Smooth muscle cell (in vitro differentiated cells): ENCODE measurements around the gene SUB1. TPM values are rescaled to one million over a fixed set of nuclear protein-coding genes. Genes with fewer than 3 reads are reported as not detected.

Experiments used
- DNase-seq: peaks from one replicate; lab custom pipeline; 2025; ENCODE audit not compliant: unreplicated experiment; lab: John Stamatoyannopoulos, UW
- H2AFZ ChIP-seq: fragments of 200-600 bp; sonication (generic); 2 replicates; pipeline ENCODE4 v1.6.0; 2016; ENCODE audit warnings: antibody characterized with exemption, low read depth, mild to moderate bottlenecking
- H3F3A ChIP-seq: fragments of 200-600 bp; sonication (generic); 2 replicates; pipeline ENCODE4 v1.6.0; 2017; ENCODE audit warnings: antibody characterized with exemption, low read depth
- H3K27ac ChIP-seq: fragments of 200-600 bp; sonication (generic); 2 replicates; pipeline ENCODE4 v1.5.1; 2016; ENCODE audit warnings: low read depth, mild to moderate bottlenecking
- H3K27me3 ChIP-seq: fragments of 200-600 bp; sonication (generic); 2 replicates; pipeline ENCODE4 v1.6.1; 2016; ENCODE audit warnings: low read depth, mild to moderate bottlenecking
- H3K36me3 ChIP-seq: fragments of 200-600 bp; sonication (generic); 2 replicates; pipeline ENCODE4 v1.5.1; 2016; ENCODE audit warnings: low read depth
- H3K4me1 ChIP-seq: fragments of 200-600 bp; sonication (generic); 2 replicates; pipeline ENCODE4 v1.5.1; 2016; ENCODE audit warnings: low read depth
- H3K4me2 ChIP-seq: fragments of 200-600 bp; sonication (generic); 2 replicates; pipeline ENCODE4 v1.6.0; 2016; ENCODE audit warnings: mild to moderate bottlenecking
- H3K4me3 ChIP-seq: fragments of 200-600 bp; sonication (generic); 2 replicates; pipeline ENCODE4 v1.5.1; 2016; ENCODE audit warnings: mild to moderate bottlenecking
- H3K79me2 ChIP-seq: fragments of 200-600 bp; sonication (generic); 2 replicates; pipeline ENCODE4 v1.6.0; 2016; ENCODE audit warnings: low read depth, mild to moderate bottlenecking
- H3K9ac ChIP-seq: fragments of 200-600 bp; sonication (generic); 2 replicates; pipeline ENCODE4 v1.6.0; 2016; ENCODE audit warnings: low read depth
- H3K9me3 ChIP-seq: fragments of 200-600 bp; sonication (generic); replicated peaks from 2 replicates; pipeline ENCODE4 v1.5.1; 2016; ENCODE audit warnings: low read depth
- H4K20me1 ChIP-seq: fragments of 200-600 bp; sonication (generic); 2 replicates; pipeline ENCODE4 v1.6.0; 2016; ENCODE audit warnings: low read depth
- CTCF ChIP-seq: fragments of 200-600 bp; sonication (generic); IDR thresholded peaks from 2 replicates; pipeline ENCODE4 v1.5.1; 2017; ENCODE audit warnings: borderline replicate concordance, mild to moderate bottlenecking, antibody characterized with exemption; ENCODE audit not compliant: insufficient read depth, poor library complexity, severe bottlenecking
- WGBS: methylation state at CpG from one replicate; pipeline ENCODE4 v1.1.7; 2016; ENCODE audit warnings: low lambda C conversion rate; 5-methylcytosine and 5-hydroxymethylcytosine counted together
- polyA plus RNA-seq: library from polyadenylated mRNA; unstranded; fragments of >200 nt; fragmentation: Nextera tagmentation; extraction: Ambion mirVana; gene quantifications from 2 replicates; pipeline ENCODE4 v1.2.1, GENCODE V29; 2016
- total RNA-seq: library from RNA; depleted of rRNA; stranded (reverse); fragments of >200 nt; gene quantifications from 2 replicates; pipeline ENCODE4 v1.2.3, GENCODE V29; 2014

Gene SUB1
- total and polyA plus RNA-seq, 2 experiments from 2014 or later, result 321 to 466 TPM

DNA sequence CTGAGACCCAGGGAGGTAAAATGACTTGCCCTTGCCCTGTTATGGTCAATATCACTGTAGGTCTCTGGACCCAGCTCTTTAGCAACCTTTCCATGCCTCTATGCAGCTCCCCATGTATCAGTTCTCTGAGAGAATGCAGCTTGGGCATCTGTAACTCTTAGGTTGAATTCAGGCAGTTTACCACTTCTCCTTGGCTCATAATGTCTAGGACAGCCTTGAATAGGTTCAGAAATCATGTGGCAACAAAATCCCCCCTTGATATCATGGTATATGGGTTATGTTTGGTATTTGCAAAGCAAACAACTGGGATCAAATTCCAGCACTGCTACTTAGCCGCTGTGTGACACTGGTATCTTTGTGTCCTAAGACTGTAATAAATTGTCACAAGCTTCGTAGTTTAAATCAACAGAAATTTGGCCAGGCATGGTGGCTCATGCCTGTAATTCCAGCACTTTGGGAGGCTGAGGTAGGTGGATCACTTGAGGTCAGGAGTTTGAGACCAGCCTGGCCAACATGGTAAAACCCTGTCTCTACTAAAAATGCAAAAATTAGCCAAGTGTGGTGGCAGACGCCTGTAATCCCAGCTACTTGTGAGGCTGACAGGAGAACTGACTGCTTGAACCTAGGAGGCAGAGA, 10.7 kb upstream of the SUB1 start:
- Histone ChIP-seq H3K27ac (no peak overlapping the region), H3K36me3 (no peaks in the 10 kb centered on the region), H3F3A (no peaks in the 10 kb centered on the region), H3K79me2 (no peaks in the 10 kb centered on the region), H3K9ac (no peak overlapping the region), H4K20me1 (no peaks in the 10 kb centered on the region), H3K4me2 (no peak overlapping the region), H3K27me3 (no peaks in the 10 kb centered on the region), H2AFZ (no peak overlapping the region), H3K4me3 (no peak overlapping the region), H3K4me1 (no peaks in the 10 kb centered on the region), H3K9me3 (no peaks in the 10 kb centered on the region)
- 69% methylated on average over 3 of the region's 3 CpGs for WGBS
- DNase-seq, result no peak
- TF ChIP-seq CTCF, result no peak

DNA sequence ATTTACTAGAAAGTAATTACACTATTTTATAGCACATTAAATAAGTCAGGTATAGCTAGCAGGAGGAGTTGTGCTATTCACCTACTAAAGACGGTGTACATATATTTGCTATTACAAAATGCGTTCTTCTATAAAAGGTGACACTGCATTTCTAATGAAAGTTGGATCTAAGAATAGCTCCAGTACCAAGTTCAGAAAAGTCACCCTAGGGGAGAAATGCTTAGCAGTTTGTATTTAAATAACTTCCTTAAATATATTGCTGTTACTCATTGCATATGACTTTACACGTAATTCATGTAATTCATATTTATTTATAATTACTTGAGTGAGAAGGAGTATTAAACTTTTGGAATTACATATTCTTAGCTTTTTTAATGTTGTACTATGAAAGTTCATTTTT, 7.0 kb upstream of the SUB1 start:
- no peak overlapping the region for H2AFZ ChIP-seq
- 95% methylated on average over 3 of the region's 3 CpGs for WGBS
- no peaks in the 10 kb centered on the region for H3K9me3 ChIP-seq
- H3F3A ChIP-seq, result no peaks in the 10 kb centered on the region
- no peak overlapping the region for H3K4me3 ChIP-seq
- H3K79me2 ChIP-seq, result no peaks in the 10 kb centered on the region
- DNase-seq, result no peak
- H3K27me3 ChIP-seq, result no peaks in the 10 kb centered on the region
- H4K20me1 ChIP-seq, result no peaks in the 10 kb centered on the region
- H3K27ac ChIP-seq, result no peak overlapping the region
- H3K9ac ChIP-seq, result no peak overlapping the region
- no peak overlapping the region for H3K4me2 ChIP-seq
- no peaks in the 10 kb centered on the region for H3K4me1 ChIP-seq
- H3K36me3 ChIP-seq, result no peaks in the 10 kb centered on the region
- TF ChIP-seq CTCF, result no peak

DNA sequence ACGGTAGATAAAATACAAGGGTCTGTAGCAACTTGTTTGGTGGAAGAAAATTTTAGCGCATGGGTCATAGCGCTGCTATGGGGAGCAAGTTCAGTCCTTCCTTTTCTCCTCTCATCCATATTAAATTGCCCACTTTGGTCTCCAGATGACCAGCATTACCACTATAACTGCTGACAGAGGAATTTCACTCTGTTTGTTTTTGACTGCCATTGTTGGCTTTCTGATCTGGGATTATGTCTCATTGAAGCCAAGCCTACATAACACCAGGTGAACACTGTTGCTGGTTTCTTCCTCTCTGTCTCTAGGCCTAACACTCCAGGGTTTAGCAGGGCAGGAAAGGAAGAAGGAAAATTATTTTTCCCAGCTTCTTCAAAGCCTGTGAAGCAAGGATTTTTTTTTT, 6.6 kb upstream of the SUB1 start:
- H3K9me3 ChIP-seq, result no peaks in the 10 kb centered on the region
- no peaks in the 10 kb centered on the region for H3K27me3 ChIP-seq
- no peak overlapping the region for H3K27ac ChIP-seq
- H2AFZ ChIP-seq, result no peak overlapping the region
- H3F3A ChIP-seq, result no peaks in the 10 kb centered on the region
- DNase-seq, result no peak
- H3K36me3 ChIP-seq, result no peaks in the 10 kb centered on the region
- H4K20me1 ChIP-seq, result no peaks in the 10 kb centered on the region
- H3K4me3 ChIP-seq, result no peak overlapping the region
- H3K9ac ChIP-seq, result no peak overlapping the region
- no peaks in the 10 kb centered on the region for H3K4me1 ChIP-seq
- TF ChIP-seq CTCF, result no peak
- H3K79me2 ChIP-seq, result no peaks in the 10 kb centered on the region
- WGBS, result 97% methylated on average over 3 of the region's 3 CpGs
- H3K4me2 ChIP-seq, result no peak overlapping the region
